WTC11 (cell line): ENCODE results near the gene MMP21. TPM values are rescaled to one million over a fixed set of nuclear protein-coding genes. Genes with fewer than 3 reads are reported as not detected.

Experiments used
- ATAC-seq: fragments of 200-7000 bp; cut with Tn5 transposase; 2 replicates; pipeline ENCODE4 v1.10.0; 2021; ENCODE audit warnings: mild to moderate bottlenecking, moderate library complexity
- CTCF ChIA-PET: fragments of 300-600 bp; sonication (Branson Sonifier 250); formaldehyde crosslinking; loops from one replicate; lab custom pipeline; 2021; ENCODE audit warnings: antibody characterized with exemption; lab: Charles Lee
- POLR2A ChIA-PET: fragments of 350-600 bp; sonication (Branson Sonifier 250); formaldehyde crosslinking; loops from one replicate; lab custom pipeline; 2021; ENCODE audit warnings: antibody characterized with exemption; lab: Charles Lee
- DNase-seq: peaks from one replicate; pipeline ENCODE4 v3.0.0; 2021; ENCODE audit warnings: low spot score
- H3K27ac Mint-ChIP-seq: 2 replicates; pipeline ENCODE4 v1.8.0; 2021; ENCODE audit warnings: mixed read lengths
- H3K27me3 Mint-ChIP-seq: 2 replicates; pipeline ENCODE4 v1.8.0; 2021; ENCODE audit warnings: low read depth, mild to moderate bottlenecking, moderate library complexity, mixed read lengths
- H3K36me3 Mint-ChIP-seq: 2 replicates; pipeline ENCODE4 v1.8.0; 2021; ENCODE audit warnings: mixed read lengths
- H3K4me1 Mint-ChIP-seq: 2 replicates; pipeline ENCODE4 v1.8.0; 2022; ENCODE audit warnings: mixed read lengths
- H3K4me3 Mint-ChIP-seq: 2 replicates; pipeline ENCODE4 v1.8.0; 2021; ENCODE audit warnings: mild to moderate bottlenecking, moderate library complexity, mixed read lengths
- H3K9me3 Mint-ChIP-seq: 2 replicates; pipeline ENCODE4 v1.8.0; 2021; ENCODE audit warnings: mixed read lengths
- CREB1 ChIP-seq: sonication (generic); formaldehyde crosslinking; IDR thresholded peaks from 2 replicates; pipeline ENCODE4 v1.8.0; 2023; ENCODE audit warnings: mild to moderate bottlenecking, missing genetic modification reagents
- E2F5 ChIP-seq: sonication (generic); formaldehyde crosslinking; IDR thresholded peaks from 2 replicates; pipeline ENCODE4 v1.8.1; 2022; ENCODE audit warnings: mild to moderate bottlenecking, moderate library complexity, missing genetic modification reagents
- ELF4 ChIP-seq: sonication (generic); formaldehyde crosslinking; IDR thresholded peaks from 2 replicates; pipeline ENCODE4 v1.8.1; 2022; ENCODE audit warnings: low read depth, mild to moderate bottlenecking, moderate library complexity, missing genetic modification reagents
- ERG ChIP-seq: fragments of 250-450 bp; sonication (Bioruptor Pico); IDR thresholded peaks from 2 replicates; pipeline ENCODE4 v1.8.0; 2021; ENCODE audit warnings: mild to moderate bottlenecking
- ESRRA ChIP-seq: sonication (generic); formaldehyde crosslinking; IDR thresholded peaks from 2 replicates; pipeline ENCODE4 v1.8.1; 2022; ENCODE audit warnings: mild to moderate bottlenecking, missing genetic modification reagents, borderline replicate concordance
- FOXK1 ChIP-seq: sonication (generic); formaldehyde crosslinking; IDR thresholded peaks from 2 replicates; pipeline ENCODE4 v1.8.0; 2022; ENCODE audit warnings: mild to moderate bottlenecking, moderate library complexity, missing genetic modification reagents
- HMGA2 ChIP-seq: fragments of 250-450 bp; sonication (Bioruptor Pico); IDR thresholded peaks from 2 replicates; pipeline ENCODE4 v1.4.0; 2021; ENCODE audit warnings: mild to moderate bottlenecking, moderate library complexity
- NR1H2 ChIP-seq: sonication (generic); formaldehyde crosslinking; IDR thresholded peaks from 2 replicates; pipeline ENCODE4 v1.9.0; 2021; ENCODE audit warnings: mild to moderate bottlenecking, moderate library complexity, missing genetic modification reagents
- PRDM15 ChIP-seq: sonication (generic); formaldehyde crosslinking; IDR thresholded peaks from 2 replicates; pipeline ENCODE4 v1.8.0; 2022; ENCODE audit warnings: missing genetic modification reagents
- RORB ChIP-seq: fragments of 250-450 bp; sonication (Bioruptor Pico); IDR thresholded peaks from 2 replicates; pipeline ENCODE4 v1.9.0; 2021; ENCODE audit warnings: mild to moderate bottlenecking
- TEAD1 ChIP-seq: sonication (generic); formaldehyde crosslinking; IDR thresholded peaks from 2 replicates; pipeline ENCODE4 v1.8.0; 2022; ENCODE audit warnings: mild to moderate bottlenecking, missing genetic modification reagents
- ZNF121 ChIP-seq: sonication (generic); formaldehyde crosslinking; IDR thresholded peaks from 2 replicates; pipeline ENCODE4 v1.8.0; 2023; ENCODE audit warnings: missing genetic modification reagents
- ZNF396 ChIP-seq: fragments of 250-450 bp; sonication (Bioruptor Pico); IDR thresholded peaks from 2 replicates; pipeline ENCODE4 v1.8.0; 2021; ENCODE audit warnings: mild to moderate bottlenecking, moderate library complexity, borderline replicate concordance
- total RNA-seq: library from RNA; stranded (reverse); gene quantifications from 3 replicates; pipeline ENCODE4 v1.2.3, GENCODE V29; 2021
- TF ChIP-seq, protein P1 (sequence below): sonication (generic); formaldehyde crosslinking; IDR thresholded peaks from 2 replicates; pipeline ENCODE4 v1.8.0; 2023; ENCODE audit warnings: mild to moderate bottlenecking, missing genetic modification reagents
- TF ChIP-seq, protein P2 (sequence below): fragments of 250-450 bp; sonication (Bioruptor Pico); conservative IDR thresholded peaks from 2 replicates; pipeline ENCODE4 v1.9.0; 2021; ENCODE audit warnings: mild to moderate bottlenecking
- TF ChIP-seq, protein P3 (sequence below): sonication (generic); formaldehyde crosslinking; IDR thresholded peaks from 2 replicates; pipeline ENCODE4 v1.8.1; 2023; ENCODE audit warnings: mild to moderate bottlenecking, missing genetic modification reagents

Gene MMP21
- total RNA-seq, 1 experiment from 2014 or later, result not detected

GRCh38 chr10:125816548-125816947 is 40.9 kb upstream of the MMP21 start (continued):
- TF ChIP-seq PRDM15 (CRISPR knock-in tag), result no peak
- no peak for TF ChIP-seq HMGA2 (CRISPR knock-in tag)

DNA sequence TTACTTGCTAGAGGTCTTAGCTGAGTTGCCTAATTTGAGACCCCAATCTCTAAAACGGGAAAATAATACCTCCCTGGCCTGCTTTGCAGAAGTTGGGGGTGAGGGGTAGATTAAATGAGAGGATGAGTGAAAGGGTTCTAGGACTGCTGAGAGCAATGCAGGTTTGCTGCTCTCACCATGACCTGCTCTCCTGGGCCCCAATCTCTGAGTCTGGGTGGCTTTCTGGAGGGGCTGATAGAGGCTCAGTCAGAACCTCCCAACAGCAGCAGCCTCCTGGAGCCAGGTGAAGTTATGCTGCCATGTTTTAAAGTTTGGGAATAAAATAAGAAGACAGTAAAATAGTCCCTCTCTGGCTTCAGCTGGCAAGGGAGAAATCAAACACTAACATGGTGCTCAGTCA is 40.1 kb upstream of the MMP21 start:
- no peak overlapping the region for H3K27ac Mint-ChIP-seq

GRCh38 chr10:125812128-125812750 is 36.6 kb upstream of the MMP21 start:
- Mint-ChIP-seq H3K4me3 (no peak overlapping the region), H3K27me3 (no peaks in the 10 kb centered on the region), H3K9me3 (no peaks in the 10 kb centered on the region), H3K36me3 (peaks cover 31% of the 10 kb centered on the region), H3K27ac (no peak overlapping the region), H3K4me1 (no peaks in the 10 kb centered on the region)
- ChIA-PET CTCF (no interaction called here), POLR2A (no interaction called here)
- DNase-seq (no peak), ATAC-seq (no peak)
- TF ChIP-seq, protein P1, sequence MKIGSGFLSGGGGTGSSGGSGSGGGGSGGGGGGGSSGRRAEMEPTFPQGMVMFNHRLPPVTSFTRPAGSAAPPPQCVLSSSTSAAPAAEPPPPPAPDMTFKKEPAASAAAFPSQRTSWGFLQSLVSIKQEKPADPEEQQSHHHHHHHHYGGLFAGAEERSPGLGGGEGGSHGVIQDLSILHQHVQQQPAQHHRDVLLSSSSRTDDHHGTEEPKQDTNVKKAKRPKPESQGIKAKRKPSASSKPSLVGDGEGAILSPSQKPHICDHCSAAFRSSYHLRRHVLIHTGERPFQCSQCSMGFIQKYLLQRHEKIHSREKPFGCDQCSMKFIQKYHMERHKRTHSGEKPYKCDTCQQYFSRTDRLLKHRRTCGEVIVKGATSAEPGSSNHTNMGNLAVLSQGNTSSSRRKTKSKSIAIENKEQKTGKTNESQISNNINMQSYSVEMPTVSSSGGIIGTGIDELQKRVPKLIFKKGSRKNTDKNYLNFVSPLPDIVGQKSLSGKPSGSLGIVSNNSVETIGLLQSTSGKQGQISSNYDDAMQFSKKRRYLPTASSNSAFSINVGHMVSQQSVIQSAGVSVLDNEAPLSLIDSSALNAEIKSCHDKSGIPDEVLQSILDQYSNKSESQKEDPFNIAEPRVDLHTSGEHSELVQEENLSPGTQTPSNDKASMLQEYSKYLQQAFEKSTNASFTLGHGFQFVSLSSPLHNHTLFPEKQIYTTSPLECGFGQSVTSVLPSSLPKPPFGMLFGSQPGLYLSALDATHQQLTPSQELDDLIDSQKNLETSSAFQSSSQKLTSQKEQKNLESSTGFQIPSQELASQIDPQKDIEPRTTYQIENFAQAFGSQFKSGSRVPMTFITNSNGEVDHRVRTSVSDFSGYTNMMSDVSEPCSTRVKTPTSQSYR (CRISPR knock-in tag), result no peak
- TF ChIP-seq E2F5 (CRISPR knock-in tag) (no peak), ZNF396 (CRISPR knock-in tag) (no peak), TEAD1 (CRISPR knock-in tag) (no peak), FOXK1 (CRISPR knock-in tag) (no peak), ZNF121 (CRISPR knock-in tag) (no peak), ESRRA (CRISPR knock-in tag) (no peak), NR1H2 (no peak), ERG (no peak), RORB (CRISPR knock-in tag) (no peak), ELF4 (no peak)
- TF ChIP-seq, protein P2, sequence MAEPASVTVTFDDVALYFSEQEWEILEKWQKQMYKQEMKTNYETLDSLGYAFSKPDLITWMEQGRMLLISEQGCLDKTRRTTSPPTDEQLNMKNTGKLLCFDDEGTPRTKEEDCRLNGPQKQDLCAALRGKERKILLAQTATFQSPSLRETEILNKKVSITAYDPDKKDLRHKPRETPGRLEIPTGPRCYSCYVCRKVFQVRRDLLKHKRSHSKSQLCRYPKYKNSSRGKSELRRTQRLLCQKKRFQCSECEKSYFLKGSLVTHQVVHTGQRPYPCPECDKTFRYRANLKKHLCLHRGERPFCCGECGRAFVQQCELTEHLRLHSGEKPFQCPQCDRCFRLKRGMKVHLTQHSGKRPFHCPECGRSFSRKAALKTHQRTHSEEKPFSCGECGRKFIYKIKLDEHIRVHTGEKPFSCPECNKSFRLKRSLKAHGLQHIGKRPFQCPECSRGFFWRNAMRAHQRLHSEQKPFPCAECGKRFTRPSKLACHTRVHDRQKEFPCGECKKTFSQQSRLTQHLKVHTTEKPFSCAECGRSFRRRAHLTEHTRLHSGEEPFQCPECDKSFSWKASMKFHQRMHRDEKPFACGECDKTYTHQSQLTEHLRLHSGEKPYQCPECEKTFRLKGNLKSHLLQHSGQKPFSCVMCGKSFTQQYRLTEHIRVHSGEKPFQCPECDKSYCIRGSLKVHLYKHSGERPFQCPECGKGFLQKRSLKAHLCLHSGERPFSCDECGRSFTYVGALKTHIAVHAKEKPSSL (CRISPR knock-in tag), result no peak

More for the DNA sequence above, 40.1 kb upstream of the MMP21 start:
- ChIA-PET POLR2A (no interaction called here), CTCF (no interaction called here)
- Mint-ChIP-seq H3K36me3 (peaks cover 20% of the 10 kb centered on the region), H3K4me3 (no peak overlapping the region), H3K9me3 (no peaks in the 10 kb centered on the region), H3K4me1 (no peaks in the 10 kb centered on the region), H3K27me3 (no peaks in the 10 kb centered on the region)
- no peak for ATAC-seq
- no peak for DNase-seq
- TF ChIP-seq FOXK1 (CRISPR knock-in tag) (no peak), NR1H2 (no peak), E2F5 (CRISPR knock-in tag) (no peak), CREB1 (CRISPR knock-in tag) (no peak)
- TF ChIP-seq, protein P3, sequence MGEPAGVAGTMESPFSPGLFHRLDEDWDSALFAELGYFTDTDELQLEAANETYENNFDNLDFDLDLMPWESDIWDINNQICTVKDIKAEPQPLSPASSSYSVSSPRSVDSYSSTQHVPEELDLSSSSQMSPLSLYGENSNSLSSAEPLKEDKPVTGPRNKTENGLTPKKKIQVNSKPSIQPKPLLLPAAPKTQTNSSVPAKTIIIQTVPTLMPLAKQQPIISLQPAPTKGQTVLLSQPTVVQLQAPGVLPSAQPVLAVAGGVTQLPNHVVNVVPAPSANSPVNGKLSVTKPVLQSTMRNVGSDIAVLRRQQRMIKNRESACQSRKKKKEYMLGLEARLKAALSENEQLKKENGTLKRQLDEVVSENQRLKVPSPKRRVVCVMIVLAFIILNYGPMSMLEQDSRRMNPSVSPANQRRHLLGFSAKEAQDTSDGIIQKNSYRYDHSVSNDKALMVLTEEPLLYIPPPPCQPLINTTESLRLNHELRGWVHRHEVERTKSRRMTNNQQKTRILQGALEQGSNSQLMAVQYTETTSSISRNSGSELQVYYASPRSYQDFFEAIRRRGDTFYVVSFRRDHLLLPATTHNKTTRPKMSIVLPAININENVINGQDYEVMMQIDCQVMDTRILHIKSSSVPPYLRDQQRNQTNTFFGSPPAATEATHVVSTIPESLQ (CRISPR knock-in tag), result no peak
